IMR-90 (cell line): ENCODE measurements around the gene DGLUCY.
"Not testable (repeated sequence)": the region's sequence is repeated elsewhere in the genome, so short reads cannot be mapped to it uniquely, and the experiment has no call there.

ENCODE experiments used
- BHLHE40 ChIP-seq: fragments of 150-350 bp; IDR thresholded peaks from 2 replicates; pipeline ENCODE4 v1.6.1; 2016; ENCODE audit warnings: mild to moderate bottlenecking, low read depth, low read length
- CEBPB ChIP-seq: IDR thresholded peaks from 2 replicates; pipeline ENCODE4 v1.6.1; 2012; ENCODE audit warnings: low read depth, low read length, improper control_type of control experiment
- CHD1 ChIP-seq: IDR thresholded peaks from 2 replicates; pipeline ENCODE4 v1.6.1; 2012; ENCODE audit warnings: low read depth, low read length, improper control_type of control experiment
- MAFK ChIP-seq: IDR thresholded peaks from 2 replicates; pipeline ENCODE4 v1.6.1; 2012; ENCODE audit warnings: low read depth, low read length, improper control_type of control experiment
- MAZ ChIP-seq: IDR thresholded peaks from 2 replicates; pipeline ENCODE4 v1.6.1; 2012; ENCODE audit warnings: low read depth, mild to moderate bottlenecking, low read length, improper control_type of control experiment, moderate library complexity, borderline replicate concordance
- MXI1 ChIP-seq: IDR thresholded peaks from 2 replicates; pipeline ENCODE4 v1.6.1; 2012; ENCODE audit warnings: low read depth, mild to moderate bottlenecking, low read length, moderate library complexity, borderline replicate concordance
- POLR2A ChIP-seq: IDR thresholded peaks from 2 replicates; pipeline ENCODE4 v1.6.1; 2012; ENCODE audit warnings: mild to moderate bottlenecking, low read depth, low read length
- RAD21 ChIP-seq: IDR thresholded peaks from 2 replicates; pipeline ENCODE4 v1.6.1; 2012; ENCODE audit warnings: low read length, improper control_type of control experiment
- RFX5 ChIP-seq: IDR thresholded peaks from 2 replicates; pipeline ENCODE4 v1.8.0; 2012; ENCODE audit warnings: low read depth, mild to moderate bottlenecking, low read length, moderate library complexity
- SMC3 ChIP-seq: fragments of 150-350 bp; IDR thresholded peaks from 2 replicates; pipeline ENCODE4 v1.6.1; 2016; ENCODE audit warnings: low read depth, mild to moderate bottlenecking, antibody characterized with exemption, low read length, moderate library complexity
- TF ChIP-seq, protein P1 (sequence below): conservative IDR thresholded peaks from 2 replicates; pipeline ENCODE4 v1.5.1; 2012; ENCODE audit warnings: mild to moderate bottlenecking, low read depth, low read length, improper control_type of control experiment
- TF ChIP-seq, protein P2 (sequence below): fragments of 150-350 bp; IDR thresholded peaks from 2 replicates; pipeline ENCODE4 v1.6.1; 2017; ENCODE audit warnings: mild to moderate bottlenecking, antibody characterized with exemption, low read length, low read depth
- TF ChIP-seq, protein P3 (sequence below): fragments of 150-350 bp; IDR thresholded peaks from 2 replicates; pipeline ENCODE4 v1.6.1; 2016; ENCODE audit warnings: low read depth, mild to moderate bottlenecking, low read length, moderate library complexity, borderline replicate concordance

DNA sequence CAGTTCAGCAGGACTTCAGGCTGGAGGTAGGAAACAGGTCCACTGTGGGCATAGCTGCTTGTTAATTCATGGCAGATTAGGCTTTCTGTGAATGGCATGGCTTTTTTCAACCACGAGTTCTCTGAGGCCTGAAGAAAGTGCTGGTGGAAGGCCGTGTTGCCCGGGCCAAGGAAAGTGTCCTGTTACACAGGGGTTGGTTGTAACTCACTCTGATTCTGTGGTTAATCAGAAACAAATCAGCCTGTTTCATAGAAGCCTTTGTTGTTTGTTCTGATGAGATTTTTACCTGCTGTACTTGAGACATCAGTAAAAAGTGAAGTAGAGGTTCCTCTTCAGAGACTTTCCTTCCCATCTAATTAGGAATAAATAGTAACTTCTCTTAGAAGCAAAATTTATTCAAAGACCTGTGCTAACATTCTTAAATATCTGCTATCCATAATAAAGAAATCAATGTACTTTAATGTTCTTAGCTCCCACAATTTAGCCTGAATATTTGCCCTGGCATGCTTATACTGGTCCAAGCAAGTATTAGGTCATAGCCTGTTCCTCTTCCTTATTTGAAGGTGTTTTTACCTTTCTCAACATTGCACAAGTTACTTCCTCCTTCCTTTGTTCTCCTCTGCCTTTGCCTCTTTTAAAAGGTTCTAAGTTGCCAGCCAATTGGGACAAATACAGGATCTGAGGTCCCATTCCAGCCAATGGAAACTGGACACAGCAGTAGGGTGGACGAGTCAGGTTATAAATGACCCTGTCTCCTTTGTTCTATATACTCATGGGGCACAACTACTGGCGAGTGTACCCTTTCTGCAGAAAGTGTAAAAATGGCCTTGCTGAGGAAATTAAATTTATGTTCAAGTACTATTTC is 10.8 kb downstream of the DGLUCY start:
- TF ChIP-seq MXI1, POLR2A, SMC3, CEBPB, RFX5, MAZ, CHD1, RAD21, MAFK, BHLHE40: not testable (repeated sequence)
- TF ChIP-seq, protein P1, sequence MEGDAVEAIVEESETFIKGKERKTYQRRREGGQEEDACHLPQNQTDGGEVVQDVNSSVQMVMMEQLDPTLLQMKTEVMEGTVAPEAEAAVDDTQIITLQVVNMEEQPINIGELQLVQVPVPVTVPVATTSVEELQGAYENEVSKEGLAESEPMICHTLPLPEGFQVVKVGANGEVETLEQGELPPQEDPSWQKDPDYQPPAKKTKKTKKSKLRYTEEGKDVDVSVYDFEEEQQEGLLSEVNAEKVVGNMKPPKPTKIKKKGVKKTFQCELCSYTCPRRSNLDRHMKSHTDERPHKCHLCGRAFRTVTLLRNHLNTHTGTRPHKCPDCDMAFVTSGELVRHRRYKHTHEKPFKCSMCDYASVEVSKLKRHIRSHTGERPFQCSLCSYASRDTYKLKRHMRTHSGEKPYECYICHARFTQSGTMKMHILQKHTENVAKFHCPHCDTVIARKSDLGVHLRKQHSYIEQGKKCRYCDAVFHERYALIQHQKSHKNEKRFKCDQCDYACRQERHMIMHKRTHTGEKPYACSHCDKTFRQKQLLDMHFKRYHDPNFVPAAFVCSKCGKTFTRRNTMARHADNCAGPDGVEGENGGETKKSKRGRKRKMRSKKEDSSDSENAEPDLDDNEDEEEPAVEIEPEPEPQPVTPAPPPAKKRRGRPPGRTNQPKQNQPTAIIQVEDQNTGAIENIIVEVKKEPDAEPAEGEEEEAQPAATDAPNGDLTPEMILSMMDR = not testable (repeated sequence)
- TF ChIP-seq, protein P2, sequence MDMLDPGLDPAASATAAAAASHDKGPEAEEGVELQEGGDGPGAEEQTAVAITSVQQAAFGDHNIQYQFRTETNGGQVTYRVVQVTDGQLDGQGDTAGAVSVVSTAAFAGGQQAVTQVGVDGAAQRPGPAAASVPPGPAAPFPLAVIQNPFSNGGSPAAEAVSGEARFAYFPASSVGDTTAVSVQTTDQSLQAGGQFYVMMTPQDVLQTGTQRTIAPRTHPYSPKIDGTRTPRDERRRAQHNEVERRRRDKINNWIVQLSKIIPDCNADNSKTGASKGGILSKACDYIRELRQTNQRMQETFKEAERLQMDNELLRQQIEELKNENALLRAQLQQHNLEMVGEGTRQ = not testable (repeated sequence)
- TF ChIP-seq, protein P3, sequence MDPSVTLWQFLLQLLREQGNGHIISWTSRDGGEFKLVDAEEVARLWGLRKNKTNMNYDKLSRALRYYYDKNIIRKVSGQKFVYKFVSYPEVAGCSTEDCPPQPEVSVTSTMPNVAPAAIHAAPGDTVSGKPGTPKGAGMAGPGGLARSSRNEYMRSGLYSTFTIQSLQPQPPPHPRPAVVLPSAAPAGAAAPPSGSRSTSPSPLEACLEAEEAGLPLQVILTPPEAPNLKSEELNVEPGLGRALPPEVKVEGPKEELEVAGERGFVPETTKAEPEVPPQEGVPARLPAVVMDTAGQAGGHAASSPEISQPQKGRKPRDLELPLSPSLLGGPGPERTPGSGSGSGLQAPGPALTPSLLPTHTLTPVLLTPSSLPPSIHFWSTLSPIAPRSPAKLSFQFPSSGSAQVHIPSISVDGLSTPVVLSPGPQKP = not testable (repeated sequence)
